Activated T-cell treated with anti-CD3 and anti-CD28 coated beads for 24 hours (primary cell): ENCODE results near the gene HP1BP3.

Source experiments
- DNase-seq: peaks from one replicate; pipeline ENCODE4 v3.0.0-alpha.2; 2020; ENCODE audit warnings: low read depth

The HP1BP3 gene

GRCh38 chr1:20767271-20767670 is 19.8 kb downstream of the HP1BP3 start:
- no peak for DNase-seq

- DNase-seq = no peak
Measured at GRCh38 chr1:20763417-20763816, 23.7 kb downstream of the HP1BP3 start.

- no peak for DNase-seq
Measured at GRCh38 chr1:20760322-20760721, 26.8 kb downstream of the HP1BP3 start.

- no peak for DNase-seq
Measured at GRCh38 chr1:20753589-20753988, 33.5 kb downstream of the HP1BP3 start.

GRCh38 chr1:20751462-20751990 is 35.6 kb downstream of the HP1BP3 start:
- no peak for DNase-seq

- no peak for DNase-seq
Measured at GRCh38 chr1:20742671-20743070, 44.4 kb downstream of the HP1BP3 start.

GRCh38 chr1:20740781-20741180 is 46.3 kb downstream of the HP1BP3 start:
- no peak for DNase-seq

GRCh38 chr1:20739225-20739624 is 47.9 kb downstream of the HP1BP3 start:
- DNase-seq = no peak

- DNase-seq = no peak
Measured at GRCh38 chr1:20735581-20736111, 51.5 kb downstream of the HP1BP3 start.

GRCh38 chr1:20733360-20733975 is 53.6 kb downstream of the HP1BP3 start:
- no peak for DNase-seq

- DNase-seq = peak; percentile 77
Measured at GRCh38 chr1:20732588-20733359, 54.3 kb downstream of the HP1BP3 start, which contains the start of gene SH2D5. SH2D5 (minus strand) TSS chr1:20732703; CDS start chr1:20728044, 4,659 bp downstream.

GRCh38 chr1:20732071-20732587 is 55.0 kb downstream of the HP1BP3 start:
- peak; percentile 48 for DNase-seq

GRCh38 chr1:20731057-20731991 is 55.8 kb downstream of the HP1BP3 start:
- no peak for DNase-seq

- no peak for DNase-seq
Measured at GRCh38 chr1:20730690-20731056, 56.4 kb downstream of the HP1BP3 start.

GRCh38 chr1:20729990-20730689 is 57.0 kb downstream of the HP1BP3 start:
- DNase-seq = no peak

- no peak for DNase-seq
Measured at GRCh38 chr1:20729155-20729931, 57.8 kb downstream of the HP1BP3 start.

- no peak for DNase-seq
Measured at GRCh38 chr1:20728371-20729154, 58.5 kb downstream of the HP1BP3 start.

GRCh38 chr1:20727746-20728316 is 59.3 kb downstream of the HP1BP3 start:
- DNase-seq = no peak
